ENCODE data around the gene AAR2.

DNA sequence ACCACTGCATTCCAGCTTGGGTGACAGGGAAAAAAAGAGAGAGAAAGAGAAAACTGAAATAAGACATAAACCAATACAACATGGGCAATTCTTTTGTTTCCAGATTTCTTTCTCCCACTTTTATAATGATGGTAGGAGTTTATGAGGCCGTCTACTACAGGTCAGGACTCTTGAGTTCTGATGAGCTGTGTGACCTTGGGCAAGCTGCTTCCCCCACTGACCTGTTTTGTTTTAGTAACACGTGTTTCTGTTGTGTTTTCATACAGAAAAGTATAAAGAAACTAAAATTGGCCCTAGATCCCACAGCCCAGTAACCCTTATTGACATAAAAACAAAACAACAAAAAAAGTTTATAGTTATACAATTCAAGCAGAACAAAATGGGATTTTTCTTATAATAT lies 22.9 kb upstream of the AAR2 start:
- TF ChIP-seq, protein P1, sequence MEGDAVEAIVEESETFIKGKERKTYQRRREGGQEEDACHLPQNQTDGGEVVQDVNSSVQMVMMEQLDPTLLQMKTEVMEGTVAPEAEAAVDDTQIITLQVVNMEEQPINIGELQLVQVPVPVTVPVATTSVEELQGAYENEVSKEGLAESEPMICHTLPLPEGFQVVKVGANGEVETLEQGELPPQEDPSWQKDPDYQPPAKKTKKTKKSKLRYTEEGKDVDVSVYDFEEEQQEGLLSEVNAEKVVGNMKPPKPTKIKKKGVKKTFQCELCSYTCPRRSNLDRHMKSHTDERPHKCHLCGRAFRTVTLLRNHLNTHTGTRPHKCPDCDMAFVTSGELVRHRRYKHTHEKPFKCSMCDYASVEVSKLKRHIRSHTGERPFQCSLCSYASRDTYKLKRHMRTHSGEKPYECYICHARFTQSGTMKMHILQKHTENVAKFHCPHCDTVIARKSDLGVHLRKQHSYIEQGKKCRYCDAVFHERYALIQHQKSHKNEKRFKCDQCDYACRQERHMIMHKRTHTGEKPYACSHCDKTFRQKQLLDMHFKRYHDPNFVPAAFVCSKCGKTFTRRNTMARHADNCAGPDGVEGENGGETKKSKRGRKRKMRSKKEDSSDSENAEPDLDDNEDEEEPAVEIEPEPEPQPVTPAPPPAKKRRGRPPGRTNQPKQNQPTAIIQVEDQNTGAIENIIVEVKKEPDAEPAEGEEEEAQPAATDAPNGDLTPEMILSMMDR (IDR thresholded peaks at IDR 0.05; ENCODE audit: poor library complexity, severe bottlenecking): no peak
- TF ChIP-seq SMC3 (conservative IDR thresholded peaks at IDR 0.05; ENCODE audit: poor library complexity) (no peak), POLR2AphosphoS5 (IDR thresholded peaks at IDR 0.05) (no peak), EZH2 (IDR thresholded peaks at IDR 0.05; ENCODE audit: borderline replicate concordance, insufficient read depth, low read length, poor library complexity, severe bottlenecking) (no peak), MXI1 (conservative IDR thresholded peaks at IDR 0.05; ENCODE audit: poor library complexity, severe bottlenecking) (no peak), EP300 (conservative IDR thresholded peaks at IDR 0.05; ENCODE audit: poor library complexity, severe bottlenecking) (no peak), TAF1 (IDR thresholded peaks at IDR 0.05; ENCODE audit: low read depth) (no peak)
- TF ChIP-seq, protein P2, sequence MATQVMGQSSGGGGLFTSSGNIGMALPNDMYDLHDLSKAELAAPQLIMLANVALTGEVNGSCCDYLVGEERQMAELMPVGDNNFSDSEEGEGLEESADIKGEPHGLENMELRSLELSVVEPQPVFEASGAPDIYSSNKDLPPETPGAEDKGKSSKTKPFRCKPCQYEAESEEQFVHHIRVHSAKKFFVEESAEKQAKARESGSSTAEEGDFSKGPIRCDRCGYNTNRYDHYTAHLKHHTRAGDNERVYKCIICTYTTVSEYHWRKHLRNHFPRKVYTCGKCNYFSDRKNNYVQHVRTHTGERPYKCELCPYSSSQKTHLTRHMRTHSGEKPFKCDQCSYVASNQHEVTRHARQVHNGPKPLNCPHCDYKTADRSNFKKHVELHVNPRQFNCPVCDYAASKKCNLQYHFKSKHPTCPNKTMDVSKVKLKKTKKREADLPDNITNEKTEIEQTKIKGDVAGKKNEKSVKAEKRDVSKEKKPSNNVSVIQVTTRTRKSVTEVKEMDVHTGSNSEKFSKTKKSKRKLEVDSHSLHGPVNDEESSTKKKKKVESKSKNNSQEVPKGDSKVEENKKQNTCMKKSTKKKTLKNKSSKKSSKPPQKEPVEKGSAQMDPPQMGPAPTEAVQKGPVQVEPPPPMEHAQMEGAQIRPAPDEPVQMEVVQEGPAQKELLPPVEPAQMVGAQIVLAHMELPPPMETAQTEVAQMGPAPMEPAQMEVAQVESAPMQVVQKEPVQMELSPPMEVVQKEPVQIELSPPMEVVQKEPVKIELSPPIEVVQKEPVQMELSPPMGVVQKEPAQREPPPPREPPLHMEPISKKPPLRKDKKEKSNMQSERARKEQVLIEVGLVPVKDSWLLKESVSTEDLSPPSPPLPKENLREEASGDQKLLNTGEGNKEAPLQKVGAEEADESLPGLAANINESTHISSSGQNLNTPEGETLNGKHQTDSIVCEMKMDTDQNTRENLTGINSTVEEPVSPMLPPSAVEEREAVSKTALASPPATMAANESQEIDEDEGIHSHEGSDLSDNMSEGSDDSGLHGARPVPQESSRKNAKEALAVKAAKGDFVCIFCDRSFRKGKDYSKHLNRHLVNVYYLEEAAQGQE (IDR thresholded peaks at IDR 0.05; ENCODE audit: borderline replicate concordance): no peak

Data from neural cell (in vitro differentiated cells).